Right kidney (tissue), 1 donor: ENCODE data around the gene LHX4.
A peak's percentile ranks its signal among the peaks of the same experiment; 100 is the strongest.

Experiments used
- DNase-seq: peaks from one replicate; pipeline ENCODE4 v3.0.0-alpha.2; 2016

The LHX4 gene

DNA sequence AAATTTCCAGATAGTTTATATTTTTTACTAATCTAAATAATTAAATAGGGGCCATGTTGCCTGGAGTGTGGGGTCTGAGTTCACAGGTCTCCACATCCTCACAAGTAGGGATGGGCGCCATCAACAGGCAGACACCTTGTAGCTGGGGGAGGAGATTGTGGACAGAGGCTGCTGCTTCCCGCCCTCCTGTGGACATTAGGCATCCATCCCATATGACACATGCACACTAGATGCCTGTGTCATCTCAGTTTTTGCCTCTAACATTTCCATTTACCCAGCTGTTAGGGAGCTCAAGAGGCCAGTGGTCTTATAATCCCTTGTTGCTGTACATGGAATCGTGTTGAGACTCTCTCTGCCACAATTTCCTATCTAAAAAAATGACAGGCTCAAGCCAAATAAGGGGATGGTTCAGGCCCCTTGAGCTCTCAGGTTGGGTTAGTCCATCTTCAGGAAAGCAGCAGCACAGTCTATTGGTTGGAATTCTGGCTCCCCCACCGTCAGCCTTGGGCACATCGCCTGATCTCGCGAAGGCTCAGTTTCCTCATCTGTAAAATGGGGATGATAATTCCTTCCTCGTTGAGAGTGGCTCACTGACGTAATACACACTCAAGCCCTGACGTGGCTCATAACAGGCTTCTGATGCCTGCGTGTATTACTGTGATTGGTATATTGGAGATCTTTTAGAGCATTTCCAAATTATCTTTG, 13.6 kb downstream of the LHX4 start:
- no peak for DNase-seq

GRCh38 chr1:180244840-180245239, 14.8 kb downstream of the LHX4 start:
- DNase-seq, result no peak

DNA sequence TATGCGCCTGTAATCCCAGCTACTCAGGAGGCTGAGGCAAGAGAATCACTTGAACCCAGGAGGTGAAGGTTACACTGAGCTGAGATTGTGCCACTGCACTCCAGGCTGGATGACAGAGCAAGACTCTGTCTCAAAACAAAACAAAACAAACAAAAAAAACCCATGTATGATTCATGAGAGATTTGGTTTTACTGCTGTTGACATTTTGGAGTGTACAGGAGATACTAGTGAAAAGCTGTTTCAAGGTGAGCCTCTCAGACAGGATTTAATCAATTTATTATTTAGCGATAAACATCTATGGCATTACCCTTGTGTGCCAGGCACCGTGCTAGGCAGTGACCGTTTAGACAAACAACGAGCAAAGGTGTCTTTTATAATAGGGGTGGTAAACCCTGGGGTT, 16.5 kb downstream of the LHX4 start:
- DNase-seq, result no peak

DNA sequence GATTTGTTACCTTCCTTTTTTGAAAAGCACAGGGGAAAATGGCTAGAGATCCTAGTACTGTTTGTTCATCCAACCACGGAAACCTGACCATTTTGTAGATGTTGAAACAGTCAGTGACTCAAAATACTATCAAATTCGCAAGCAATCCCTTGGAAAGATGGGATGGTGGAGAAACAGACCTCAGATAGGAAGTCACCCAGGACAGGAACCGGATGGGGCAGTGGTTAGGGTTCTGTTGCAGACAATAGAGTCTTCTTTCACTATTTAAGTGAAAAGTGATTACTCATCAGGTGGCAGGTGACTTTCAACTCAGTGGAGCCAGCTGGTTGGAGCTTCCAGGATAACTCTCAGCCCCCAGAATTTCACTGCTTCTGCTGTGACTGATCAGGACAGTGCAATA, 17.0 kb downstream of the LHX4 start:
- no peak for DNase-seq

- no peak for DNase-seq
Observed at GRCh38 chr1:180247580-180247979, 17.5 kb downstream of the LHX4 start.

DNA sequence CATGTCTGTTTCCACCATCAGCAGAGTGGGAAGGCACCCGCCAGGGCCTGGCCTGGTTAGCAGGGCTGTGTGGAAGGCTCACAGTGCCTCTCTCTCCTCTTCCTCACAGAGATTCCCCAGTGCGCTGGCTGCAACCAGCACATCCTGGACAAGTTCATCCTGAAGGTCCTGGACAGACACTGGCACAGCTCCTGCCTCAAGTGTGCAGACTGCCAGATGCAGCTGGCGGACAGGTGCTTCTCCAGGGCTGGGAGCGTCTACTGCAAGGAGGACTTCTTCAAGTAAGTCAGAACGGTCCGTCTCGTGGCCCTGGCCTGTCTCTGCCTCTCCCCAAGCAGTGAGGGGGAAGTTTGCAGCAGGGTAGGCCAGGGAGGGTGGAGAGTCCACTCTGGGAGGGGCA, 18.1 kb downstream of the LHX4 start:
- DNase-seq, result no peak

DNA sequence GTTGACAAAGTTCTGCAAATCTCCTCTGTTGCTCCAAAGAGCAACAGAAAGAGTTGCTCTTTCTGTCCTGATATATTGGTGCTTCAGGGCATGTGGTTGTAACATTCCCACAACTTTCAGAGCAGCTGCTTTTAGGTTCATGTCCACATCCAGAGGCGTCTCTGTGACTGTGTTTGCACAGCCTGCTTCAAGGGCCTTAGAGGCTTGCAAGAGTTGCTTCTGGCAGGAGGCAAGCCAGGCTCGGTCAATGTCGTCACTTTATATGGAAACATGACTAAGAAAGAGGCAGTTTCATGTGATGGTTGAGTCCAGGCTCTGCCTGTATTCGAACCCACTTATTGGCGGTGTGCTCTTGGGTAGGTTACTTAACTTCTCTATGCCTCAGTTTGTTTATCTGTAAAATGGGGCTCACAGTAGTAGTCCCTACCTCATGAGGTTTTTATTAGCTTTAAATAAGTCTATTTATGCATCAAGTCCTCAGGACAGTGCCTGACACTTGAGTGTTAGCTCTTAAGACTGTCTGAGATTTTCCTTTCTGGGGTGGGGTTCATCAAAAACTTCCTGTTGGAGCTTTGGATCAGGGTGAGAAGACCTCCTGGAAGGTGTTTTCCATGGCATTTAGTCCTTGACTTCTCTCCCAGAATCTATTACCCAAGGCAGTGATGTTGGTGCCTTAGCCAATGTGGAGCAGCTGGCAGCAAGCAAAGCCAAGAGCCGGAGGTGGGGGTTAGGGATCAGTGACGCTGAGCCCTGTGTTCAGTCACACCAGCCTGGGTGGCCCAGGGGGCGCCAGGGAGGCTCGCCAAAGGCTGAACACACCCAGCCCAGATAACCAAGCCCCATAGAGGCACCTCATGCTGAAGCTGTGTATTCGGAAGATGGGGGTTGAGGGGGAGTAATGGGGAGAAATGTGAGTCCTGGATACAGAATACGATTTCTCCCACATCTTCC, 18.9 kb downstream of the LHX4 start:
- DNase-seq, result no peak

GRCh38 chr1:180249725-180250498, 19.8 kb downstream of the LHX4 start:
- DNase-seq, result no peak

GRCh38 chr1:180250499-180250770, 20.4 kb downstream of the LHX4 start:
- no peak for DNase-seq

DNA sequence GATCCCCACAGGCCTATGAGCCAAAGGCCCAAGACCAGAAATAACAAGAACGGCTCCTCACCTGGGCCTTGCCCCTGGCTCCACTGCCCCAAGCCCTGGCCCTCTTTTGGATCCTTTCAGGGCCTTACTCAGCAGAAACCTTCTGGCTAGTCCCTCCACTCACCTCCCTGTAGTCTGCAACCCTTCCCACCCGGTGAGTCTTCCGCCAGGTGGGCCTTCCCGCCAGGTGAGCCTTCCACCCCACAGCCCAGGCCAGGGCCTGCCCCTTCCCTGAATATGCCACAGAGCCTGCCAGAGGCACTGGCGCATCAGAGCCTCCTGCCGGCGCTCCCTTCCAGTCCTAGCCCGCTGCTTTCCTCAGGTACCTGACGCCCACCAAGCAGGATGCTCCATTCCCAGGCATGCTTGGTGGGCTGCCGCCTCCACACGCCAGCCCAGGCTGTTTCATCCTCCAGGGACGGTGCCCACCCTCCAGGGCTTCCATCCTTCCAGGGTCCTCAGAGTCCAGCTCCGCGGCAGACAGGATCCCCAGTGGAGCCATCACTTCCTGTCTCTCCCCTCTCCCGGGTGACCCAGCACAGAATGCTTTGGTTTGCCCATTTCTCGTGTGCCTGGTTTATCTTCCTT, 20.9 kb downstream of the LHX4 start:
- no peak for DNase-seq

DNA sequence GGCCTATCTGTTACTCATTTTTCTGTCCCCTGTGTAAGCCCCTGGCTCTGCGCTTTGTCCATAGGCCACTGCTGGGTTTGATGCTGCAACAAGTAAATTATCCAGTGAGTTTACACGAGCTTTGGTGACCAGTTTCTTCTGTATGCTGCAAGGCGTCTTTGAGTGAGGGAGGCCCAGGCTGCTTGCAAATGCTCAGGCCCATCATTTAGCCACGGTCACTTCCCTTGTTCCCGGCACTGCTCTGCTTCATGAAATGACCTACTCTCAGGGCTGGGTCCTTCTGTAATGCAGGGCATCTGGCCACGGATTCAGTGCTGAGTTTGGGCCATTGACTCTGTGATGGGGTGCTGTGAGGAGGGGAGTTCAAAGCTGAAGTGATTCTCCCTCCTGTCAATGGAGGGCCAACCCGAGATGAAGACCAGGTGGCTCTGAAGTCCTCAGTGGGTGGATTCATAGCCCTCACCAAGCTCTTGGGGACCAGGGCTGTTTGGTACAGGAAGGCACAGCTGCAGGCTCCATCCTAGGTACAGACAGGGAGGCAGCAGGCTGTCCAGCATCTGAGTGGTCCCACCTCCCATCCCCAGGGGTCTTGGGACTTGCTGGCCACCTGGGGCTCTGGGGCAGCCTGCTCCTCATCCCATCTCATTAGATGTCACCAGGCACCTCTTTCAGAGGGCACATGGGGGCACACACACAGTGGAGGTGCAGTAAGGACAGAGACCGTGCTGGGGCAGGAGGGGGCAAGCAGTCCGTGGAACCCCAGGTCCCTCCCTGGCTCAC, 21.7 kb downstream of the LHX4 start:
- DNase-seq, result no peak

GRCh38 chr1:180252638-180253536, 22.8 kb downstream of the LHX4 start:
- no peak for DNase-seq

DNA sequence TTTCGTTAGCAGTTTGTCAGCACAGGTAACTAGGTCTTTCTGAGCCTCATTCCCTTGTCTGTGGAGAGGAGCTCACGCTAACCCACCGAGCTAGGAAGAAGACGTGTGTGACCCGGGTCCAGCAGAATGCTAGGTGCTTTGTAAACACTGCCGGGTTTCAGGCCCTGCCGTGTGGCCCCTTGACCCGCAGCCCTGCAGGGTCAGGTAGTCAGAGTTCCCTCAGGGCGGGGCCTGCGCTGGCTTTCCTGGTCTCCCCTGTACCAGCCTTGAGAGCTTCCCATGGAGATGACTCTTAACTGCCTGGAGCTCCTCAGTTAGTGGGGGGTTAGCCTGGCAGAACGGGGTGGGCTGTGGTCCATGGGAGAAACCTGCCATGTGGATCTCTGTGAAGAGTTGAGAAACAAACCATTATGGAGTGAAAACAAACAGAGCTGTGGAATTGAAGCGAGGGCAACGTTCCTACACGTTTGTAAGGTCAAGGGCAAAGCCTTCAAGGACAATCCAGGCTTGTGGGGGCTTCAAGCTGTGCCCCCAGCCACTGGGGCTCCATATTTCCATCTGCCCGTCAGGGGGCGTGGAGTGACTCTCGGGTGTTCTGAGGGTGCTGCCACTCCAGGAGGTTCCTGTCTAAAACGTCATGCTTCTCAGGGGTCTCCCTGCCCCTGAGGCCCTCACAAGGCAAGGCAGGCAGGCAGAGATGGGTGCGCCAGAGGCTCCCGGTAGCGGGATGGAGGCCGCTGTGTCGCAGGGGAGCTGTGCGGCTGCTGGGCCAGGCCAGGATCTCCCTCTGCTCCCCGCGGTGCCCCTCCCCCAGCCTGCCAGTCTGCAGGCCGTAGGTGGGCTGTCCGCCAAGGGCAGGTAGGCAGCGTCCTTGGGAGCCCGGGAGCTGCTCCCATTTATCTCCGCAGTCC, 23.8 kb downstream of the LHX4 start:
- no peak for DNase-seq

DNA sequence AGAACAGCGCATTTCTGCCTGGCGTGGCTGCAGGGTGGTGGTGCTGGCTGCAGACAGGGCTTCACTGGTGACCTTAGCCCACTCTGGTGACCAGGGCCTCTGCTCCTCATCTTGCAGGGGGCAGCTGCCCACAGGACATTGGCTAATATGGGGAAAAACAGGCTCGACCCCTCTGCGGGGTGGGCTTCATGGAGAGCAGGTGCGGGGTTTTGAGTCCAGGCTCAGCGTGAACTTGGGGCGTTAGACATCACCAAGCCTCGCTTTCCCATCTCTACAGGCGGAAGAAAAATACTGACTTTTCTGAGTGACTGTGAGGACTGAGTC, 24.4 kb downstream of the LHX4 start:
- DNase-seq, result no peak

DNA sequence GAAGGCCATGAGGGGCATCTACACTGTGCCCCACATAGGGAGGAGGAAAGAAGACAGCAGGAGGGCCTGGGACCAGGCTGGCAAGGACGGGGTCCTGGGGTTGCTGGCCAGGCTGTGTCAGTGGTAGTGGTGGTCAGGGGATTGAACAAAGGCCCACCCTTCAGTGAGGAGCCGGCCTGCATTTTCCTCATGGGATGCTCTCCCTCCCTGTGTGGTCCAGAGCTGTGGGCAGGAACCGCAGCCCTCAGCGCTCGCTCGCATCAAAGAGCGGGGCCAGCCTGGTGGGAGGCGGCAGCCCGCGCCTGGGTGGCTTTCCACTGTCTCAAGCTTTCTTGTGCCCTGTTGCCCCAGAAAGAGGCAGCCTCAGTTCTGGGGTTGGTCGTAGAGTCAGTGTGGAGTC, 24.8 kb downstream of the LHX4 start:
- DNase-seq, result peak; percentile 25

DNA sequence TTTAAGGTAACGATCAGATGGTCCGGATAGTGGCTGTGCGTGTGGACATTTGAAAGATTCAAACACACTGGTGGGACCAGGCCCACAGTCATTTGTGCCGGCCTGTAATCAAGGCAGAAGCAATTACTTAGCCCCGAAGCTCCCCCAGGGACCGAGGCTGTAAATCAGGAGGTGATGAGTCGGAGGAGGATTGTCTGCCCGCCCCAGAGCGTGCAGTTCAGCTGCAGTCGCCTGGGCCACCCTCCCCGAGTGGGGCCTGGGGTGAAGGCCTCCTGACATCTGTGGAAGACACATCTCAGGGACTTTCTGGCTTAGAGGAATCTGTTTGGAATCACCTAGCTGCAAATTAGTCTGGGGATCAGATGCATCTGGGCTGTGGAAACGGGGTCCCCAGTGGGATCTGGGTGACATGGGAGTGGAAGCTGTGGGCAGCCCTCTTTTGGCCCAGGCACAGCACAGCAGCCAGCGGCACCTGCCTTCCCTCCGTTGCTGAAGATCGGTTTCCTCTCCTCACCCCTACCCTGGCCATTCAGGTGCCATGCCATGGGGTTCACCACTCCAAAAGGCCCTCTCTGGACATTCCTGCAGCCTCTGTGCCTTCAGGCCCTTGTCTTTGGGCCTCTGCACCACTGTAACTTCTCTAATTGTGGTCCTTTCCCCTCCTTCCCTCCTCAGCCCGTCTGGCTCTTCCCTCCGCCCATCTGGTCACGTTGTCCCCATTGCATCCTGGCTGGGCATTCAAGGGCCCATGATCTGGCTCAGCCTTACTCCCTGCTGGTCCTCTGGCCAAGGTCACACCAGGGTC, 25.7 kb downstream of the LHX4 start:
- no peak for DNase-seq

- no peak for DNase-seq
Observed at GRCh38 chr1:180256341-180257027, 26.4 kb downstream of the LHX4 start.

- no peak for DNase-seq
Observed at GRCh38 chr1:180257028-180257386, 26.9 kb downstream of the LHX4 start.
